VCaP (cell line): ENCODE data around the gene KLHL14.

Source experiments
- H3K27ac ChIP-seq: fragments of 450-650 bp; 2 replicates; pipeline ENCODE4 v1.5.1; 2017
- CTCF ChIP-seq: fragments of 450-650 bp; conservative IDR thresholded peaks from 2 replicates; pipeline ENCODE4 v1.5.1; 2017; ENCODE audit warnings: mild to moderate bottlenecking, moderate library complexity

The KLHL14 gene

DNA sequence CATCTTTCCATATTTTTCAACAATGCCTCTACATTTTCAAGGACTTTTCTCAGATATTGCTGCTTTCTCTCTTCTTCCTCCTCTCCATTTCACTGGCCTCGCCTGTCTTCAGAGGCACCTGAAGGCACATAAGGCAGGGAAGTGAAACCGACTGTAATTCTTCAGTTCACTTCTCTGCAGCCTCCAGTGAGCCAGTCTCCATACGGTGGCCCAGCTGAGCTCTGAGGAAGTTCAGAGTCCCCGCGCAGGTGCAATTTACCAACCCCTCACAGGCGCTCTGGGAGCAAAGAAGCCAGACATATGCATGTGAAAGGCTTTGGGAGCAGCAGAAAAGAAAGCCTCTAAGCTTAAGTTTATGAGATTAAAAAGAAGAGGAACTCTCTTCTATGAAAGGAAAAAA, 12.4 kb downstream of the KLHL14 start:
- TF ChIP-seq CTCF, result no peak
- H3K27ac ChIP-seq, result no peak overlapping the region

DNA sequence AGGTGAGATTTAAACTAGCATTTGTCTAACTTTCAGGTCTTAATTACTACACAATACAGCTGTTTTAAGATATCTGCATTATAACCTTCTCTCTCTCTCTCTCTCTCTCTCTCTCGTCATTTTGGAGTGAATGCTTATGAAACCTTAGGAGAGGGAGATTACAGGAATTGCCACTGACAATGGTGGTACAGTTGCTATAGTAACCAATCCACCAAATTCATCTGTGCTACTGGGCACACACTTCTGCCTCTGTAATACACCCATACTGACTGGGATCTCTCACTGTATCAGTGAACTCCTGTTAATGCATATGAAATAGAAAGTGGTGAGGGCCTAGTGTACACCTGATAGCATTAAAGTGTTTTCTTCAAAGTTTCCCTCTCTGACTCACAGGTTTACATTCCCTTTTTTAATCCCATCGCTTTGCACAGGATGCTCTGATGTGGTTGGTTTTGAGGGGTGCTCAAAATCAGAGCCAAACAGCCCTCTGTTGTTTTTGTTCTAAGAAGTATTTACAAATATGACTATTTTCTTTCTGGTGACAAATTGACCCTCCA, 13.1 kb downstream of the KLHL14 start:
- no peak overlapping the region for H3K27ac ChIP-seq

GRCh38 chr18:32754508-32755263, 18.1 kb downstream of the KLHL14 start:
- TF ChIP-seq CTCF, result no peak
- no peak overlapping the region for H3K27ac ChIP-seq

More for the DNA sequence above, 13.1 kb downstream of the KLHL14 start:
- no peak for TF ChIP-seq CTCF

GRCh38 chr18:32753656-32754260, 19.1 kb downstream of the KLHL14 start:
- TF ChIP-seq CTCF, result no peak
- H3K27ac ChIP-seq, result no peak overlapping the region

DNA sequence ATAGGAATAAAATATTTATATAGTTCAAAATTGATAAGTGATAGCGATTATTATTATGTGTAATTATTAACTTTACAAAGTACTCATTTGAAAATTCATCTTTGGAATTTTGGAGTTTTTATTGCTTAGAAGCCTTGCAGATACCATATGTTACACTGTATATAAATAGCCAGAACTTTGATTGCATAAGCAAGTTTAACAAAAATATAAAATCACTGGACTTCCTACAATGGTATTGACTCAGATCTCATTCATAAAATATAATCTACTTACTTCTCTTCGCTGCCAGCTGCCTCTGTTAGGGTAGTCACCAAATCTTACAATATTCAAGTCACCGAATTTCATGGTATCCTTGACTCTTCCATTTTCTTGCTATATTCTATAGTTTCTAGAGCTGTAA, 22.5 kb downstream of the KLHL14 start:
- no peak for TF ChIP-seq CTCF

GRCh38 chr18:32749809-32750208, 23.0 kb downstream of the KLHL14 start:
- H3K27ac ChIP-seq, result no peak overlapping the region
- TF ChIP-seq CTCF, result no peak

More for the DNA sequence above, 22.5 kb downstream of the KLHL14 start:
- H3K27ac ChIP-seq, result no peak overlapping the region

- H3K27ac ChIP-seq, result no peak overlapping the region
- TF ChIP-seq CTCF, result no peak
These were observed 30.2 kb downstream of the KLHL14 start for GRCh38 chr18:32742579-32742978.
